Thymus (tissue), 11 donors: ENCODE results near the gene TUBA3C. TPM values are rescaled to one million over a fixed set of nuclear protein-coding genes. Genes with fewer than 3 reads are reported as not detected.

Experiments used
- DNase-seq, 9 donors: peaks; one replicate each; pipeline ENCODE4 v3.0.0-alpha.2; 2013; ENCODE audit warnings: low spot score in 9 of 9, low read depth in 6 of 9, missing footprints in 1 of 9
- H3K27ac ChIP-seq, 2 donors: one replicate each; pipeline ENCODE4 v1.5.1; 2013; ENCODE audit warnings: control low read depth in 1 of 2, low read depth in 1 of 2, low read length in 1 of 2, mild to moderate bottlenecking in 1 of 2, moderate library complexity in 1 of 2
- H3K27me3 ChIP-seq, 2 donors: one replicate each; pipeline ENCODE4 v1.5.1; 2013; ENCODE audit warnings: low read length in 1 of 2; ENCODE audit not compliant: control insufficient read depth in 2 of 2, insufficient read depth in 1 of 2
- H3K36me3 ChIP-seq, 2 donors: one replicate each; pipeline ENCODE4 v1.5.1; 2013; ENCODE audit warnings: low read length in 1 of 2, mild to moderate bottlenecking in 1 of 2, moderate library complexity in 1 of 2; ENCODE audit not compliant: control insufficient read depth in 2 of 2, insufficient read depth in 2 of 2
- H3K4me1 ChIP-seq, 2 donors: one replicate each; pipeline ENCODE4 v1.5.1; 2013; ENCODE audit warnings: low read length in 2 of 2; ENCODE audit not compliant: control insufficient read depth in 2 of 2, insufficient read depth in 2 of 2
- H3K4me3 ChIP-seq, 2 donors: one replicate each; pipeline ENCODE4 v1.5.1; 2013; ENCODE audit warnings: low read length in 2 of 2, control low read depth in 1 of 2, mild to moderate bottlenecking in 1 of 2
- H3K9me3 ChIP-seq, 2 donors: one replicate each; pipeline ENCODE4 v1.5.1; 2013; ENCODE audit warnings: low read length in 1 of 2, mild to moderate bottlenecking in 1 of 2; ENCODE audit not compliant: control insufficient read depth in 2 of 2, insufficient read depth in 1 of 2
- WGBS: extraction: QIAGEN DNeasy Blood & Tissue Kit; methylation state at CpG from one replicate; pipeline ENCODE4 v1.1.7; 2013; 5-methylcytosine and 5-hydroxymethylcytosine counted together
- polyA plus RNA-seq: library from polyadenylated mRNA; stranded (reverse); fragments of 200-250 nt; gene quantifications from one replicate; pipeline ENCODE4 v1.2.3, GENCODE V29; 2013
- total RNA-seq: library from RNA; stranded (reverse); fragments of 120-200 nt; gene quantifications from one replicate; pipeline ENCODE4 v1.2.4, GENCODE V29; 2013
- donor health status: healthy.

TUBA3C gene
- total and polyA plus RNA-seq, 2 donors: not detected

DNA sequence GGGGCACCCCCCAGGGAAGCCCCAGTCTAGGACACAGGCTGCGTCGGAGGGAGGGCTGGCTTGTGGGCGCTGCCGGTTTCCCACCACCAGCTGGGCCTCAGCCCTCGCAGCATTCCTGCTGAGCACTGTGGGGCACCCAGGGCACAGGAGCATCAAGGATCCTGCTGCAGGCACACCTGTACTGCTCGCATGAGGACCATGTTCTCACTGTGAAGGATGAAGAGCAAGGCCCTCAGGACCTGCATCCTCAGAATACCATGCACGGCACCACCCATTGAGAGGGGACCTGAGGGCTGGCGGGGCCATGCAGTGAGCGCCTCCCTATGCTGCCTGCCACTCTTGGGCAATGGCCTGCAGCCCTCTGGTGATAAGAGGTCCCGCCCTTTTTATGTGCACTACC, 31.4 kb downstream of the TUBA3C start:
- H3K36me3 ChIP-seq: no peaks in the 10 kb centered on the region
- peaks cover 4 to 59% of the 10 kb centered on the region in 2 donors for H3K9me3 ChIP-seq
- H3K27me3 ChIP-seq: no peaks in the 10 kb centered on the region
- H3K27ac ChIP-seq: no peak overlapping the region
- WGBS: 84% methylated on average over 10 of the region's 10 CpGs
- no peak for DNase-seq
- H3K4me1 ChIP-seq: no peaks in the 10 kb centered on the region
- no peak overlapping the region for H3K4me3 ChIP-seq

DNA sequence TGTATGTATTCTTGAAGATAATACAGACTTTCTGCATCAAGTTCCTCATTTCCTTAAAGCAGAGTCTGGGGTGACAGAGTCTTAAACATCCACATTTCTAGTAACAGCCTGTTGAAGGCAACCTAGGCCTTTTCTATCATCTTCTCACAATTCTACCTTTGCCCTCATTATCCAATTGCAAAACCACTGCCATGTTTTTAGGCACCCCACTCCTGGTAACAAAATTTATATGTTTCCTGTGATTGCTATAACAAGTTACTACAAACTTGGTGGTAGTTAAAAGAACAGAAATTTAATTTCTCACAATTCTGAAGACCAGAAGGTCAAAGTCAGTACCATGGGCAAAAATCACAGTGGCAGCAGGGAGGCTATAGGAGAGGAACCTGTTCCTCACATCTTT, 33.1 kb downstream of the TUBA3C start:
- no peaks in the 10 kb centered on the region for H3K27me3 ChIP-seq
- H3K9me3 ChIP-seq: peaks cover 3 to 45% of the 10 kb centered on the region in 2 donors
- H3K4me1 ChIP-seq: no peaks in the 10 kb centered on the region
- H3K27ac ChIP-seq: no peak overlapping the region
- DNase-seq: no peak
- no peak overlapping the region for H3K4me3 ChIP-seq
- H3K36me3 ChIP-seq: no peaks in the 10 kb centered on the region
